Activated CD4-positive, alpha-beta T cell treated with anti-CD3 and anti-CD28 coated beads, Interleukin-2, amount 50 U/mL, for 48 hours (primary cell): ENCODE results near the gene CLEC4F.

Source experiments
- DNase-seq, 2 experiments: peaks; one replicate each; pipeline ENCODE4 v3.0.0-alpha.2; 2020

Gene CLEC4F

GRCh38 chr2:70820499-70820898 lies at the start of gene CLEC4F:
Gene CLEC4F (minus strand): TSS chr2:70820599. CDS start chr2:70820523, 76 bp downstream.
- no peak for DNase-seq

- no peak for DNase-seq
These were observed 48.6 kb upstream of the CLEC4F start for GRCh38 chr2:70868970-70869369.

GRCh38 chr2:70861777-70862625 lies 41.6 kb upstream of the CLEC4F start:
- peak; percentile 77 to 84 for DNase-seq

GRCh38 chr2:70855667-70856066 lies 35.3 kb upstream of the CLEC4F start:
- DNase-seq: no peak

GRCh38 chr2:70854411-70854810 lies 34.0 kb upstream of the CLEC4F start:
- no peak for DNase-seq

- no peak for DNase-seq
These were observed 32.4 kb upstream of the CLEC4F start for GRCh38 chr2:70852824-70853223.

GRCh38 chr2:70851704-70852103 lies 31.3 kb upstream of the CLEC4F start:
- peak in 1 of 2 experiments; percentile 38 for DNase-seq

GRCh38 chr2:70850925-70851324 lies 30.5 kb upstream of the CLEC4F start:
- no peak for DNase-seq

GRCh38 chr2:70842401-70842800 lies 22.0 kb upstream of the CLEC4F start:
- no peak for DNase-seq

GRCh38 chr2:70837980-70838925 lies 17.9 kb upstream of the CLEC4F start:
- no peak for DNase-seq

GRCh38 chr2:70835643-70836042 lies 15.2 kb upstream of the CLEC4F start, which contains the start of gene CD207:
Gene CD207 (minus strand): TSS chr2:70835816. CDS start chr2:70835776, 40 bp downstream.
- no peak for DNase-seq

GRCh38 chr2:70834881-70835280 lies 14.5 kb upstream of the CLEC4F start:
- DNase-seq: no peak

- DNase-seq: no peak
These were observed 13.7 kb upstream of the CLEC4F start for GRCh38 chr2:70834106-70834505.

- no peak for DNase-seq
These were observed 12.8 kb upstream of the CLEC4F start for GRCh38 chr2:70833246-70833645.

- no peak for DNase-seq
These were observed 12.0 kb upstream of the CLEC4F start for GRCh38 chr2:70832386-70832785.

- no peak for DNase-seq
These were observed 11.5 kb upstream of the CLEC4F start for GRCh38 chr2:70831861-70832260.

- DNase-seq: no peak
These were observed 10.0 kb upstream of the CLEC4F start for GRCh38 chr2:70830366-70830765.

GRCh38 chr2:70829916-70830315 lies 9.5 kb upstream of the CLEC4F start:
- DNase-seq: no peak

GRCh38 chr2:70828914-70829824 lies 8.8 kb upstream of the CLEC4F start:
- DNase-seq: no peak

GRCh38 chr2:70828115-70828514 lies 7.7 kb upstream of the CLEC4F start:
- no peak for DNase-seq

GRCh38 chr2:70827388-70827787 lies 7.0 kb upstream of the CLEC4F start:
- DNase-seq: no peak

- DNase-seq: no peak
These were observed 6.4 kb upstream of the CLEC4F start for GRCh38 chr2:70826696-70827350.
